Measurements from ENCODE around the gene RNF150.

Gene RNF150

GRCh38 chr4:141133146-141133998 is at the start of gene RNF150:
Gene RNF150, minus strand, starts transcription at chr4:141133469.
- peak; percentile 87 for TF ChIP-seq CTCF (IDR thresholded peaks at IDR 0.05; ENCODE audit: control insufficient read depth, insufficient read depth, low read depth, low read length, missing control alignments)
- peak; percentile 83 for DNase-seq (ENCODE audit: low read depth)
- peak within 1 kb of the TSS; percentile 92 for H3K4me3 ChIP-seq (ENCODE audit: control insufficient read depth, low read depth, low read length)

- TF ChIP-seq CTCF (IDR thresholded peaks at IDR 0.05; ENCODE audit: control insufficient read depth, insufficient read depth, low read depth, low read length, missing control alignments): no peak
- DNase-seq (ENCODE audit: low read depth): no peak
- no peak overlapping the region for H3K4me3 ChIP-seq (ENCODE audit: control insufficient read depth, low read depth, low read length)
Observed at GRCh38 chr4:141180991-141181761, 47.9 kb upstream of the RNF150 start.

GRCh38 chr4:141179474-141180373 is 46.5 kb upstream of the RNF150 start:
- H3K4me3 ChIP-seq (ENCODE audit: control insufficient read depth, low read depth, low read length): no peak overlapping the region
- TF ChIP-seq CTCF (IDR thresholded peaks at IDR 0.05; ENCODE audit: control insufficient read depth, insufficient read depth, low read depth, low read length, missing control alignments): no peak
- DNase-seq (ENCODE audit: low read depth): no peak

- no peak for TF ChIP-seq CTCF (IDR thresholded peaks at IDR 0.05; ENCODE audit: control insufficient read depth, insufficient read depth, low read depth, low read length, missing control alignments)
- DNase-seq (ENCODE audit: low read depth): no peak
- H3K4me3 ChIP-seq (ENCODE audit: control insufficient read depth, low read depth, low read length): no peak overlapping the region
Observed at GRCh38 chr4:141177171-141177570, 43.9 kb upstream of the RNF150 start.

GRCh38 chr4:141174457-141174856 is 41.2 kb upstream of the RNF150 start:
- no peak overlapping the region for H3K4me3 ChIP-seq (ENCODE audit: control insufficient read depth, low read depth, low read length)
- TF ChIP-seq CTCF (IDR thresholded peaks at IDR 0.05; ENCODE audit: control insufficient read depth, insufficient read depth, low read depth, low read length, missing control alignments): no peak

GRCh38 chr4:141170671-141171070 is 37.4 kb upstream of the RNF150 start:
- H3K4me3 ChIP-seq (ENCODE audit: control insufficient read depth, low read depth, low read length): no peak overlapping the region
- no peak for TF ChIP-seq CTCF (IDR thresholded peaks at IDR 0.05; ENCODE audit: control insufficient read depth, insufficient read depth, low read depth, low read length, missing control alignments)
- DNase-seq (ENCODE audit: low read depth): no peak

More at GRCh38 chr4:141174457-141174856, 41.2 kb upstream of the RNF150 start:
- no peak for DNase-seq (ENCODE audit: low read depth)

Measured in AG09309 (cell line).